H7 (cell line): ENCODE data around the gene CFAP46. TPM values are rescaled to one million over a fixed set of nuclear protein-coding genes. Genes with fewer than 3 reads are reported as not detected.
A peak's percentile ranks its signal among the peaks of the same experiment; 100 is the strongest.

Experiments
- DNase-seq: peaks from one replicate; pipeline ENCODE4 v3.0.0; 2012
- H3K27me3 ChIP-seq: 2 replicates; pipeline ENCODE4 v1.6.0; 2011; ENCODE audit warnings: mild to moderate bottlenecking, low read length; ENCODE audit not compliant: control insufficient read depth, insufficient read depth
- H3K36me3 ChIP-seq: replicated peaks from 2 replicates; pipeline ENCODE4 v1.5.1; 2011; ENCODE audit warnings: low read length; ENCODE audit not compliant: control insufficient read depth, insufficient read depth
- H3K4me3 ChIP-seq: 2 replicates; pipeline ENCODE4 v1.5.1; 2011; ENCODE audit warnings: low read depth, mild to moderate bottlenecking, control low read depth, low read length, moderate library complexity; ENCODE audit not compliant: insufficient read depth
- total RNA-seq: library from RNA; depleted of rRNA; stranded (reverse); fragments of >200 nt; shearing (Covaris generic); gene quantifications from 2 replicates; pipeline ENCODE4 v1.2.3, GENCODE V29; 2014

The CFAP46 gene
- total RNA-seq, 1 experiment from 2014 or later, result 0.59 TPM

DNA sequence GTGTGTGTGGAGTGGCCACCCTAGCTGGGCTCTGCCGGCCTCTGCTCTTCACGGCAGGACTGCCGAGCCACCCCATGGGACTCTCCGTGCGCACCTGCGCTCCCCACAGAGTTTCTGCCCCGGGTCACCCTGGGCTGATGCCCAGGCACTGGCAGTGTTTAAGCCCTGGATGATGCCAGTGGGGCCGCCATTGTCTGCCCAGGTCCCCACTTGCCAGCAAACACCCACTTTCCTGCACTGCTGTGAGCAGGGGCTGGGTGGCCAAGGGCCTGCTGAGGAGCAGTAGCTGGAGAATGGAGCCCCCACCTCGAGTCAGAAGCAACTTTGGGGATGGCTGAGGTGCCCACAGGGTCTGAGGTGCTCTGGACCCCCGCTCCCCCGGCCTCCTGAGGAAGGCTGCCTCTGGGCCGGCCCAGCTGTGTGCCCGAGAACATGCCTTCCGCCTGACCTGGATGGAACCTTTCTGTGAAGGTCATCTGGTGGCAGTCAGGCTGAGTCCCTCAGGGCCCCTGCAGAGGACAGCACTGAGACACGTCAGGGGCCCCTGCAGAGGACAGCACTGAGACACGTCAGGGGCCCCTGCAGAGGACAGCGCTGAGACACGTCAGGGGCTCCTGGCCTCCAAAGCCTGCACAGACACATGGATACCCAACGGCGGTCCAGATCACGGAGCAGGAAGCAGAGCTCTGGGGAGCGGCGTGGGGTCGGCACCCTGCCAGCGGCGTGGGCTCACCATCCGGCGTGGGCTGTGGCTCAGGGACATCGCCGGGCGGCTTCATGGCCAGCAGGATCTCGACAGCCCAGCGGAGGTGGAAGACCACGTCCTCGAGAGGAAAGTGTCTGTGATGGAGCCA lies 62.0 kb downstream of the CFAP46 start:
- H3K36me3 ChIP-seq, result no peaks in the 10 kb centered on the region
- H3K4me3 ChIP-seq, result no peak overlapping the region
- H3K27me3 ChIP-seq, result no peaks in the 10 kb centered on the region
- no peak for DNase-seq

DNA sequence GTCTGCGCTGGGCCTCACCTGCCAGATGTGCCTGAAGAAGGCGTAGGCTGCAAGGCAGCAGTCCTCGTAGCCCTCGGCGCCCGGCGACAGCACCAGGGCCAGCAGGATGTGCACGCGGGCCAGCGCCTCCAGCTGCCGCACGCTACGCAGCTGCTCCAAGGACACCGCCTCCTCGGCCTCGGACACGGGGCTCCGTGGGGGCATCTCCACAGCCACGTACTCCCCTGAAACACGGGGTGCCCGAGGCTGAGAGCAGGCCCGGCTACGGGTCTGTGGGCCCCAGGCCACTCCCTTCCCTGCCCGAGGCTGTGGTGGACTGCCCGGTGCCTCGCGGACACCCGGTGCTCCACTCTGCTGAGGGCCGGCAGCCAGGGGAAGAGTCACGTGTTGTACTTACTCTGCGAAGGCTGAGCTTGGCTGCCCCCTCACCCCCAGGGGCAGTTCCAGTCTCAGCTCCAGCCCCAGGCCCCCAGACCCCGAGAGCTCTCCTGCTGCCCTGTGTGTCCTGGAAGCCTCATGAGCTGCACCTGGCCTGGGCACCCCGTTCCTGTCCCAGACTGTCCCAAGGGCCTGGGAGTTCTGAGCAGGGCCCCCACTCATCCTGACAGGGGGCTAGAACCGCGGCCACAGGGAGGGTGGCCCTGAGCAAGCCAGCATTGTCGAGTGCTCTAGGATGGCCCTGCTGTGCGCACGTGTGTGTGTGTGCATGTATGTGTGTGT lies 62.8 kb downstream of the CFAP46 start:
- Histone ChIP-seq H3K36me3 (no peaks in the 10 kb centered on the region), H3K4me3 (no peak overlapping the region), H3K27me3 (no peaks in the 10 kb centered on the region)
- DNase-seq, result peak; percentile 77

DNA sequence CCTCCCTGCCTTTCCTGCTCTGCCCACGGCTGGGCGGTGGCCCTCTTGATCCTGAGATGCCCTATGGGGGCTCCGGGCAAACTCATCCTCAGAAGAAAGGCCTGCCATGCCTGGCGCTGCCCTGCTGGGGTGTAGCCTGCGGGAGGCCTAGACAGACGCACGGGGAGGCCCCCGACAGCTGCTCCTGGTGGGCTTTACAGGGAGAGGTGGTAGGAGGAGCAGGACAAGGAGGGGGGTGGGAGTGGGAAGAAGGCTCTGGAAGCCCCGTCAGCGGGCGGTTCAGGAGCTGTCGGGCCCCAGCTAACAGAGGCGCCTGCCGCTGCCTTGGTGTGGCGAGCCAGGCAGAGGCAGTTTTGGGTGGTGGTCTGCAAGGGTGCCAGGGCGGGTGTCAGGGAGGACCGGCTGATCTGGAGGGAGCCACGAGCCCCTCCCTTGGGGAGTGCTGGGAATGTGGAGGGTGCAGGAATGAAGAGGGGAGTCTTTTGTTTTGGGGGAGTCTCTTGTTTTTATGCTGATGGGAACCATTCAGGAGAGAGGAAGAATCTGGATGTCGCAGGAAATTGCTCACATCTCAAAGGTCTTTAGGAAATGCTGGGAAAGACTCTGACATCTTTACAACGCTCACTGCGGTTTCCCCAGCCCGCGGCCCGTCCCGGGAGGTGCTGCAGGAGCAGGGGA lies 63.5 kb downstream of the CFAP46 start:
- peak; percentile 69 for DNase-seq
- Histone ChIP-seq H3K27me3 (no peaks in the 10 kb centered on the region), H3K36me3 (no peaks in the 10 kb centered on the region), H3K4me3 (no peak overlapping the region)

DNA sequence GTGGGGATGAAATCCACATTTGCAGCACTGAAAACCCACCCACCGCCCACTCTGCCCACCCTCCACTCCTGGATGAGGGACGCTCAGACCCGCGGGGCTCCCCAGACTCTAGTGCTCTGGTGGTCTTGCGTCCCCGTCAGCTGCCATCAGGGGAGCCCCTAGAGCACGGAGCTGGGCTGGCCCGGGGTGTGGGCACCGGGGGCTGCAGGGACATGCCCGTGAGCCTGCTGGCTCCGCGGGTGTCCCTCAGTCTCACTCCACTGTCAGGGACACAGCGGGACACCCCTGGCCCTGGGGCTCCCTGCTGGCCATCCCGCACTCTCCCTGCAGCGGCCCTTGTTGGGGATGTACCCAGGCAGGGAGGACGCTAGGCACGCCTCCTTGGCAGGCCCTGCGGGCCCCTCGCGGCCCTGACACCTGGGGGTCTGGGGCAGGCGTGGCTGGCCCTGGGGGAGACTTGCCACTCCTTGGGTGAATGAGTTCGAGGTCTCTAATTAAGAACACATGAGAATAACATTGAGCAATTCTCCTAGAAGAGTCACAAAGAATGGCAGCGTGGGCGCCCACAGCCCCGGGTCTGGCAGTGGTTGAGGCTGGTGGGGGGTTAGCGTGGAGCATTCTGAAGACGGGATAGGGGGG lies 64.2 kb downstream of the CFAP46 start:
- DNase-seq, result peak; percentile 68
- no peak overlapping the region for H3K4me3 ChIP-seq
- H3K36me3 ChIP-seq, result no peaks in the 10 kb centered on the region
- H3K27me3 ChIP-seq, result no peaks in the 10 kb centered on the region

DNA sequence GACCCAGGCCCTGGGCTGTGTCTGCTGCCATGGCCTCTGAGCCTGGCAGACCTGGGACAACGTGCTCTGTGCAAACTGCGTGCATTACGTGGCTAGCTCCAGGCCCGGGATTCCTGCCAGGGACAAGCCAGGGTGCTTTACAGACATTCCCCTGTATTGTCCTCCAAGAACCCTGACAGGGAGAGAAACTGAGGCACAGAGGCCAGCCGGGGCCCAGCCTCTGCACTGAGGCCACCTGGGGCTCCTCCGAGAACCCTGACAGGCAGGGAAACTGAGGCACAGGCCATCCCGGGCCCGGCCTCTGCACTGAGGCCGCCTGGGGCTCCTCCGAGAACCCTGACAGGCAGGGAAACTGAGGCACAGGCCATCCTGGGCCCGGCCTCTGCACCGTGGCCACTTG lies 64.9 kb downstream of the CFAP46 start:
- no peak for DNase-seq
- Histone ChIP-seq H3K36me3 (no peaks in the 10 kb centered on the region), H3K27me3 (no peaks in the 10 kb centered on the region), H3K4me3 (no peak overlapping the region)

DNA sequence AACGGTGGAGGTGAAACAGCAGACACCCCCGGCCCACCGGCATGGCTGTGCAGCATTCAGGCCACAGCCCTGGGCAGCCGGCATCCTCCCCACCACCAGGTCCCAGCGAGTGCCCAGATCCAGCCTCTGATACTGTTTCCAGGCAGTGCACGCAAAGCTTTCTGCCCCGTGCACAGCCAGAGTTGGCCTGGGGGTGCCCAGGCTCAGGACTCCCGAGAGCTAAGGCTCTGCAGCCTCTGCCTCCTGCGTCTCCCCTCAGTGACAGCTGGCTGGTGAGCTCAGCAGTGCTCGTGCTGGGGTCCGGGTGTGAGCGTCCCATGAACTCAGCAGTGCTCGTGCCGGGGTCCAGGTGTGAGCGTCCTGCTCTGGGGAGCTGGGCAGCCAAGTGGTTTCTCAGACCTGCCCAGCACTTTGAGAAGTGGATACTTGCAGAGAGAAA lies 65.4 kb downstream of the CFAP46 start:
- H3K4me3 ChIP-seq, result no peak overlapping the region
- no peaks in the 10 kb centered on the region for H3K27me3 ChIP-seq
- DNase-seq, result no peak
- H3K36me3 ChIP-seq, result no peaks in the 10 kb centered on the region

DNA sequence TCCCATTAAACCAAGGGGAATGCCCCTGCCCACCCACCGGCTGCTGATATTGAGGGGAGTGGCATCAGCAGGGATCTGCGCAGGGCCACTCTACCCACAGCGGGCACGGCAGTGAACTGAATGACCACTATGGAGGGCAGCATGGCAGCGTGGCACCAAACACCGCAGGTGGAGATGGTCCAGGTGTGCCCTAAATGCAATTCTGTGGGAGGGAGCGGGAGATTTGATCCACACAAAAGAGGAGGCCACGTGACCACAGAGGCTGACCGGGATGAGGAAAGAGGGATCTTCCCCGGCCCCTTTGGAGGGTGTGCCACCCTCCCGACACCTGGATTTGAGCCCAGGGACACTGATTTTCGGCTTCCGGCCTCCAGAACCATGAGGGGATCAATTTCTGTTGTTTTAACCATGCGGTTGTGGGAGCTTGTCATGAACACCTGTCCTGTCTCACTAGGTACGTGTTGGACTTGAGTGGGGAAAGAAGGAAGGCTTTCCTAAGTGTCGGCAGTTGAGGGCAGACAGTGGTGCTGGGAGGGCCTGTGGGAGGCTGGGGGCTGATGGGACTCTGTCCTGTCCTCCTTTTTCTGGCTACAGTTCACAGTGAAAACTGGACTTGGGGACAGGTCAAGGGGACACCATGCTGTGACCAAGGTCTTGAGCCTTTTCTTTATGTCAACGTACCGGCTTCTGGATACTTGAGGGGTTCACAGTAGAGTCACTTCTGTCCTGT lies 66.1 kb downstream of the CFAP46 start:
- Histone ChIP-seq H3K4me3 (no peak overlapping the region), H3K27me3 (no peaks in the 10 kb centered on the region), H3K36me3 (no peaks in the 10 kb centered on the region)
- no peak for DNase-seq

DNA sequence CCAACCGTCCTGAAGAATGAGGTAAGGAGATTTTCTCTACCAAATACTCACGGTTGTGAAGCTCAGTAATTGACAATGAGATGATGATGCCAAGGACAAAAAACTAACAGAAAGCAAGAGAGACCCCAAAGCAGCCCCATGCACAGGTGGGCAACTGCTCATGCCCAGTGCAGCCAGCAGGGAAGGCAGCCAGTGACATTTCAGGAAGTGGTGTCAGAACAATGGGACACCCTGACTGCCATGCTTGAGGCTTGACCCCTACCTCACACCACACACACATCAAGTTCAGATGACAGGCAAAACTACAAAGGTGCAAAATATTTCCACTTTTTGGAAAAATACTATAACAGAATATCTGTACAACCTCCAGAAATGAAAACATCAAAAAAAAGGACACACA lies 66.9 kb downstream of the CFAP46 start:
- Histone ChIP-seq H3K36me3 (no peaks in the 10 kb centered on the region), H3K27me3 (no peaks in the 10 kb centered on the region), H3K4me3 (no peak overlapping the region)
- DNase-seq, result no peak

DNA sequence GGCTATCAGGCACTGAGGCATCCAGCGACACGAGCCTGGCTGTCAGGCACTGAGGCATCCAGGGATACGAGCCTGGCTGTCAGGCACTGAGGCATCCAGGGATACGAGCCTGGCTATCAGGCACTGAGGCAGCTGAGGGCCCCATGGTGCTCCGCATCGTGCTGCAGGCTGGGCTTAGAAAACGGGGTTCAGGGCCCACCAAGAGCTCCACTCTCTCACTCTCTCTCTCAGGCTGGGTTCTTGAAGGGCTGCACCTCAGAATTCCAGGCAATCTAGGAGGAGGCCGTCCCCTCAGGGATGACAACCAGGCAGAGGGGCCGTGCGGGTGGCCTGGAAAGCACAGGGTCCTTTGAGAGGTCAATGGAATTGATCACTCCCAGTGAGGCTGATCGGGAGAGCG lies 69.0 kb downstream of the CFAP46 start:
- no peak for DNase-seq
- no peaks in the 10 kb centered on the region for H3K27me3 ChIP-seq
- no peak overlapping the region for H3K4me3 ChIP-seq
- no peaks in the 10 kb centered on the region for H3K36me3 ChIP-seq

- DNase-seq, result no peak
- no peaks in the 10 kb centered on the region for H3K27me3 ChIP-seq
Measured at GRCh38 chr10:132872658-132873057, 69.7 kb downstream of the CFAP46 start.

DNA sequence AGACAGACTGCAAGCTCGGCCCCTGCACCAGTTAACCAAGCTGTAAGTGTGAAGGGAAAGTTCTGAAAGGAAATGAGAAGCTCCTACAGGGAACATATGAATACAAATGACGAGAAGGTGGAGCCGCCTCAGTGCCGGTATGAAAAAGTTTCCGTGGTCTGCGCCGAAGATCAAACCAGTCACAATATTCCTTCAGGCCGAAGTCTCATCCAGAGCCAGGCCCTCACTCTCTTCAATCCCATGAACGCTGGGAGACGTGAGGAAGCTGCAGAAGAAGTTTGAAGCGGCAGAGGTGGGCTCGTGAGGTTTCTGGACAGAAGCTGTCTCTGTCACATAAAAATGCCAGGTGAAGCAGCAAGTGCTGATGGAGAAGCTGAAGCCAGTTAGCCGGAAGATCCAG lies 71.9 kb downstream of the CFAP46 start:
- H3K27me3 ChIP-seq, result no peaks in the 10 kb centered on the region
- H3K4me3 ChIP-seq, result no peak overlapping the region
- H3K36me3 ChIP-seq, result no peaks in the 10 kb centered on the region
- DNase-seq, result no peak

More at GRCh38 chr10:132872658-132873057, 69.7 kb downstream of the CFAP46 start:
- Histone ChIP-seq H3K36me3 (no peaks in the 10 kb centered on the region), H3K4me3 (no peak overlapping the region)

DNA sequence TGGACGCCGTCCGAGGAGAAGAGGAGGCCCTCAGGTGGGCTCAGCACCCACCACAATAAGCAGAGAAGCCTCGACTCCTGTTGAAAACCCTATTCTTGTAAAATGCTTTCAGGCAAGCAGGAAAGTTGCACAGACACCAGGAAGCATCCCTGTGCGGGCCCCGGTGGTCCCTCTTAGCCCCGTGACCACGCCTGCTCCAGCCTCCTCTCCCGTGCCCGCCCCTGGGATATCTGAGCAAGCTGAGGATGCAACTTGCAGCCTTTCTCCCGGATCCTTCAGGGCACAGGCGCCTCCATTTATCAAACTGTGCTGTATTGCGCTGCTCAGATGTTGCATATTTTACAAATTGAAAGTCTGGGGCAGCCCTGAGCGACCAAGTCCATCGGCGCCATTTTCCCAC lies 72.7 kb downstream of the CFAP46 start:
- no peaks in the 10 kb centered on the region for H3K36me3 ChIP-seq
- H3K27me3 ChIP-seq, result no peaks in the 10 kb centered on the region
- H3K4me3 ChIP-seq, result no peak overlapping the region
- DNase-seq, result no peak

GRCh38 chr10:132868995-132869394 lies 73.4 kb downstream of the CFAP46 start:
- DNase-seq, result no peak
- H3K27me3 ChIP-seq, result no peaks in the 10 kb centered on the region
- no peak overlapping the region for H3K4me3 ChIP-seq
- no peaks in the 10 kb centered on the region for H3K36me3 ChIP-seq
